Measurements from ENCODE around the gene ELL3. TPM values are rescaled to one million over a fixed set of nuclear protein-coding genes. Genes with fewer than 3 reads are reported as not detected.
"Not testable (repeated sequence)": the region's sequence is repeated elsewhere in the genome, so short reads cannot be mapped to it uniquely, and the experiment has no call there.

Gene ELL3
- 1 to 10 TPM; 1.8 to 3.8 (median 2.9) TPM for polyA plus RNA-seq (ENCODE audit: insufficient read length in 4 of 4)

GRCh38 chr15:43776718-43777266, at the start of gene ELL3:
Gene ELL3, minus strand, starts transcription at chr15:43776966. Its CDS starts 65 bp downstream, at chr15:43776901.
- DNase-seq (ENCODE audit: low read depth in 4 of 4, low spot score in 3 of 4) = no peak

- DNase-seq (ENCODE audit: low read depth in 4 of 4, low spot score in 3 of 4) = no peak
Measured at GRCh38 chr15:43826029-43826507, 49.3 kb upstream of the ELL3 start.

GRCh38 chr15:43825305-43825704, 48.5 kb upstream of the ELL3 start:
- DNase-seq (ENCODE audit: low read depth in 4 of 4, low spot score in 3 of 4) = not testable (repeated sequence)

GRCh38 chr15:43824302-43825246, 47.8 kb upstream of the ELL3 start, which contains the start of gene MFAP1:
Gene MFAP1, minus strand, starts transcription at chr15:43824690. Its CDS starts 121 bp downstream, at chr15:43824569.
- peak; percentile 85 to 93 (median 90) for DNase-seq (ENCODE audit: low read depth in 4 of 4, low spot score in 3 of 4)

- no peak for DNase-seq (ENCODE audit: low read depth in 4 of 4, low spot score in 3 of 4)
Measured at GRCh38 chr15:43821505-43821904, 44.7 kb upstream of the ELL3 start.

GRCh38 chr15:43815064-43815463, 38.3 kb upstream of the ELL3 start:
- DNase-seq (ENCODE audit: low read depth in 4 of 4, low spot score in 3 of 4) = not testable (repeated sequence)

GRCh38 chr15:43808960-43809678, 32.4 kb upstream of the ELL3 start:
- DNase-seq (ENCODE audit: low read depth in 4 of 4, low spot score in 3 of 4) = no peak

GRCh38 chr15:43808435-43808950, 31.7 kb upstream of the ELL3 start:
- DNase-seq (ENCODE audit: low read depth in 4 of 4, low spot score in 3 of 4) = no peak

- not testable (repeated sequence) for DNase-seq (ENCODE audit: low read depth in 4 of 4, low spot score in 3 of 4)
Measured at GRCh38 chr15:43802676-43803075, 25.9 kb upstream of the ELL3 start.

- peak in 3 of 4 donors; percentile 76 to 82 (median 77) for DNase-seq (ENCODE audit: low read depth in 4 of 4, low spot score in 3 of 4)
Measured at GRCh38 chr15:43800286-43801141, 23.7 kb upstream of the ELL3 start, which contains the start of gene HYPK. Gene HYPK, plus strand, starts transcription at chr15:43800599. Its CDS starts 24 bp downstream, at chr15:43800623.

GRCh38 chr15:43799945-43800285, 23.1 kb upstream of the ELL3 start, which contains the start of gene SERINC4:
Gene SERINC4, minus strand, starts transcription at chr15:43800220. Its CDS starts 234 bp downstream, at chr15:43799986.
- no peak for DNase-seq (ENCODE audit: low read depth in 4 of 4, low spot score in 3 of 4)

- DNase-seq (ENCODE audit: low read depth in 4 of 4, low spot score in 3 of 4) = no peak
Measured at GRCh38 chr15:43799209-43799944, 22.6 kb upstream of the ELL3 start.

- no peak for DNase-seq (ENCODE audit: low read depth in 4 of 4, low spot score in 3 of 4)
Measured at GRCh38 chr15:43796566-43796965, 19.8 kb upstream of the ELL3 start.

GRCh38 chr15:43795997-43796396, 19.2 kb upstream of the ELL3 start:
- no peak for DNase-seq (ENCODE audit: low read depth in 4 of 4, low spot score in 3 of 4)

GRCh38 chr15:43795197-43795596, 18.4 kb upstream of the ELL3 start:
- DNase-seq (ENCODE audit: low read depth in 4 of 4, low spot score in 3 of 4) = no peak

- DNase-seq (ENCODE audit: low read depth in 4 of 4, low spot score in 3 of 4) = no peak
Measured at GRCh38 chr15:43794269-43795037, 17.7 kb upstream of the ELL3 start.

- no peak for DNase-seq (ENCODE audit: low read depth in 4 of 4, low spot score in 3 of 4)
Measured at GRCh38 chr15:43793647-43794046, 16.9 kb upstream of the ELL3 start.

Measured in left renal pelvis (tissue), 4 donors.